BLaER1 (cell line): ENCODE data around the gene DIP2A.

Experiments
- H3K27ac ChIP-seq: shearing (Covaris generic); formaldehyde crosslinking; 2 replicates; pipeline ENCODE4 v1.8.1; 2022
- H3K27me3 ChIP-seq: shearing (Covaris generic); formaldehyde crosslinking; 2 replicates; pipeline ENCODE4 v1.8.1; 2022
- H3K36me3 ChIP-seq: shearing (Covaris generic); formaldehyde crosslinking; 2 replicates; pipeline ENCODE4 v1.8.1; 2022
- H3K4me1 ChIP-seq: shearing (Covaris generic); formaldehyde crosslinking; 2 replicates; pipeline ENCODE4 v1.8.1; 2022
- H3K4me2 ChIP-seq: shearing (Covaris generic); formaldehyde crosslinking; 2 replicates; pipeline ENCODE4 v1.8.1; 2022
- H3K4me3 ChIP-seq: shearing (Covaris generic); formaldehyde crosslinking; 2 replicates; pipeline ENCODE4 v1.8.1; 2022
- H3K9ac ChIP-seq: shearing (Covaris generic); formaldehyde crosslinking; 2 replicates; pipeline ENCODE4 v1.8.1; 2022
- H3K9me3 ChIP-seq: shearing (Covaris generic); formaldehyde crosslinking; 2 replicates; pipeline ENCODE4 v1.8.1; 2022
- H4K20me1 ChIP-seq: shearing (Covaris generic); formaldehyde crosslinking; 2 replicates; pipeline ENCODE4 v1.8.1; 2022
- Cebpa-rat ChIP-seq: shearing (Covaris generic); IDR thresholded peaks from 2 replicates; pipeline ENCODE4 v1.8.1; 2022

The DIP2A gene

GRCh38 chr21:46458315-46459023 lies at the start of gene DIP2A:
DIP2A (plus strand) TSS chr21:46458891; CDS start chr21:46459132, 241 bp downstream.
- Histone ChIP-seq H3K9me3 (no peaks in the 10 kb centered on the region), H3K9ac (peak within 1 kb of the TSS; percentile 89), H4K20me1 (peaks cover 35% of the 10 kb centered on the region), H3K27ac (peak within 1 kb of the TSS; percentile 91), H3K36me3 (peaks cover 42% of the 10 kb centered on the region), H3K27me3 (no peaks in the 10 kb centered on the region), H3K4me1 (peaks cover 31% of the 10 kb centered on the region), H3K4me3 (peak within 1 kb of the TSS; percentile 84), H3K4me2 (peak within 1 kb of the TSS; percentile 94)
- no peak for TF ChIP-seq Cebpa-rat

GRCh38 chr21:46409641-46410406 lies 48.9 kb upstream of the DIP2A start:
- H3K9me3 ChIP-seq, result no peaks in the 10 kb centered on the region
- H3K4me1 ChIP-seq, result peaks cover 17% of the 10 kb centered on the region
- no peaks in the 10 kb centered on the region for H4K20me1 ChIP-seq
- no peak overlapping the region for H3K4me2 ChIP-seq
- H3K4me3 ChIP-seq, result no peak overlapping the region
- H3K36me3 ChIP-seq, result peaks cover 59% of the 10 kb centered on the region
- no peak for TF ChIP-seq Cebpa-rat
- H3K9ac ChIP-seq, result no peak overlapping the region
- no peak overlapping the region for H3K27ac ChIP-seq
- no peaks in the 10 kb centered on the region for H3K27me3 ChIP-seq

DNA sequence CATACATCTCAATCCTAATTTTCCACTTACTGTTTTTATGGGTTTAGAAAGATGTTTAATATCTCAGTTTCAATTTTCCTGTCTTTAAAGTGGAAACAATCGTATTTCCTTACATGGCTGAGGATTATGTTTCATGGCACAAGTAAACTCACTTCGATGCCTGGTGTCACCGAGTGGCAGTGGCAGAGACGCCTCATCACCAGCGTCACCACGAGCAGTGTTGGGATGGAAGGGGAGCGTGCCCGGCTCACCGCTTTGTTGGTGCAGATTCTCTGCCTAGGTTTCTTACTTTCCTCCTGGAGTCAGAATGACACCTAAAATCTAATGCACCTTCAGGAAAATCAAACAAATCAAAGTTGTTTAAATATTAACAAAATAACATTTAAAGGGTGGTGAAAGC lies 48.2 kb upstream of the DIP2A start:
- peaks cover 59% of the 10 kb centered on the region for H3K36me3 ChIP-seq
- H3K9me3 ChIP-seq, result no peaks in the 10 kb centered on the region
- no peak overlapping the region for H3K9ac ChIP-seq
- no peak overlapping the region for H3K4me3 ChIP-seq
- no peak overlapping the region for H3K27ac ChIP-seq
- H3K27me3 ChIP-seq, result no peaks in the 10 kb centered on the region
- TF ChIP-seq Cebpa-rat, result no peak
- H4K20me1 ChIP-seq, result no peaks in the 10 kb centered on the region
- peaks cover 17% of the 10 kb centered on the region for H3K4me1 ChIP-seq
- no peak overlapping the region for H3K4me2 ChIP-seq

DNA sequence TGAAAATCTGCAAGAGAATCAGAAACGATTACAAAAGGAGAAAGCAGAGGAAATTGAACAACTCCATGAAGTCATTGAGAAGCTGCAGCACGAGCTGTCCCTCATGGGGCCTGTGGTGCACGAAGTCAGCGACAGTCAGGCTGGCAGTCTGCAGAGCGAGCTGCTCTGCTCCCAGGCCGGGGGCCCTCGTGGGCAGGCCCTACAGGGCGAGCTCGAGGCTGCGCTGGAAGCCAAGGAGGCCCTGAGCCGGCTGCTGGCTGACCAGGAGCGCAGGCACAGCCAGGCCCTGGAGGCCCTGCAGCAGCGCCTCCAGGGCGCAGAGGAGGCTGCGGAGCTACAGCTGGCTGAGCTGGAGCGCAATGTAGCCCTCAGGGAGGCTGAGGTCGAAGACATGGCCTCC lies 47.5 kb upstream of the DIP2A start:
- no peaks in the 10 kb centered on the region for H4K20me1 ChIP-seq
- H3K4me3 ChIP-seq, result no peak overlapping the region
- TF ChIP-seq Cebpa-rat, result no peak
- H3K27ac ChIP-seq, result no peak overlapping the region
- no peaks in the 10 kb centered on the region for H3K9me3 ChIP-seq
- H3K4me2 ChIP-seq, result no peak overlapping the region
- H3K4me1 ChIP-seq, result peaks cover 18% of the 10 kb centered on the region
- H3K27me3 ChIP-seq, result no peaks in the 10 kb centered on the region
- H3K9ac ChIP-seq, result no peak overlapping the region
- peaks cover 66% of the 10 kb centered on the region for H3K36me3 ChIP-seq

GRCh38 chr21:46411691-46412090 lies 47.0 kb upstream of the DIP2A start:
- Histone ChIP-seq H3K4me2 (no peak overlapping the region), H3K9me3 (no peaks in the 10 kb centered on the region), H3K27ac (no peak overlapping the region), H4K20me1 (no peaks in the 10 kb centered on the region), H3K4me1 (peaks cover 22% of the 10 kb centered on the region), H3K4me3 (no peak overlapping the region), H3K36me3 (peaks cover 71% of the 10 kb centered on the region), H3K9ac (no peak overlapping the region), H3K27me3 (no peaks in the 10 kb centered on the region)
- no peak for TF ChIP-seq Cebpa-rat

DNA sequence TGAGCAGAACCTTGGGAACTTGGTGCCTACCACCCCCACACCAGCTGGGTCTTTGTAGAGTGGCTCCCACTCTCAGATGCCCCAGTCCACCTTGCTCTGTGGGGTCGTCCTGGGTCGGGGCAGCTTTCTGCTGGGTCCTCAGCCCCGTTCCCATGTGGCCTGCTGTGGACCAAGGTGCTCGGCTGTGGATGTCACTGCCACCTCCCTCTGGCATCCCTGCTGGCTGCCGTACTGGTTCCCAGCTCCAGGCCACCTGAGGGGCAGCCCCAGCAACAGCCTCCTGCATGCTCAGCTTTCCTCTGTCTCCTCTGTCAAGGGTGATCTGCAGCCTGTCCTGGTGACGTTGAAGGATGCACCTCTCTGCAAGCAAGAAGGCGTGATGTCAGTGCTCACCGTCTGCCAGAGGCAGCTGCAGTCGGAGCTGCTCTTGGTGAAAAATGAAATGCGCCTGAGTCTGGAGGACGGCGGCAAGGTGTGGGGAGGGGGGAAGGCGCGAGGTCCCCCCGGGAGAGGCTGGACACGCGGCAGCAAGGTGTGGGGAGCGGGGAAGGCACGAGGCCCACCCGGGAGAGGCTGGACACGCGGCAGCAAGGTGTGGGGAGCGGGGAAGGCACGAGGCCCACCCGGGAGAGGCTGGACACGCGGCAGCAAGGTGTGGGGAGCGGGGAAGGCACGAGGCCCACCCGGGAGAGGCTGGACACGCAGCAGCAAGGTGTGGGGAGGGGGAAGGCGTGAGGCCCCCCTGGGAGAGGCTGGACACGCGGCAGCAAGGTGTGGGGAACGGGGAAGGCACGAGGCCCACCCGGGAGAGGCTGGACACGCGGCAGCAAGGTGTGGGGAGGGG lies 45.9 kb upstream of the DIP2A start:
- no peak overlapping the region for H3K9ac ChIP-seq
- H3K27me3 ChIP-seq, result no peaks in the 10 kb centered on the region
- peaks cover 28% of the 10 kb centered on the region for H3K4me1 ChIP-seq
- H3K9me3 ChIP-seq, result no peaks in the 10 kb centered on the region
- no peak overlapping the region for H3K27ac ChIP-seq
- TF ChIP-seq Cebpa-rat, result no peak
- peaks cover 73% of the 10 kb centered on the region for H3K36me3 ChIP-seq
- no peaks in the 10 kb centered on the region for H4K20me1 ChIP-seq
- H3K4me3 ChIP-seq, result no peak overlapping the region
- H3K4me2 ChIP-seq, result no peak overlapping the region

- no peaks in the 10 kb centered on the region for H3K27me3 ChIP-seq
- H3K4me1 ChIP-seq, result peaks cover 23% of the 10 kb centered on the region
- H3K27ac ChIP-seq, result no peak overlapping the region
- TF ChIP-seq Cebpa-rat, result no peak
- no peak overlapping the region for H3K9ac ChIP-seq
- H3K36me3 ChIP-seq, result peaks cover 76% of the 10 kb centered on the region
- no peaks in the 10 kb centered on the region for H4K20me1 ChIP-seq
- no peaks in the 10 kb centered on the region for H3K9me3 ChIP-seq
- no peak overlapping the region for H3K4me2 ChIP-seq
- no peak overlapping the region for H3K4me3 ChIP-seq
These were observed 45.4 kb upstream of the DIP2A start for GRCh38 chr21:46413365-46413696.

- H3K4me1 ChIP-seq, result peaks cover 32% of the 10 kb centered on the region
- H4K20me1 ChIP-seq, result no peaks in the 10 kb centered on the region
- no peak overlapping the region for H3K4me3 ChIP-seq
- H3K27me3 ChIP-seq, result no peaks in the 10 kb centered on the region
- no peaks in the 10 kb centered on the region for H3K9me3 ChIP-seq
- no peak overlapping the region for H3K9ac ChIP-seq
- H3K27ac ChIP-seq, result no peak overlapping the region
- H3K4me2 ChIP-seq, result no peak overlapping the region
- peaks cover 78% of the 10 kb centered on the region for H3K36me3 ChIP-seq
- no peak for TF ChIP-seq Cebpa-rat
These were observed 43.8 kb upstream of the DIP2A start for GRCh38 chr21:46414965-46415275.

DNA sequence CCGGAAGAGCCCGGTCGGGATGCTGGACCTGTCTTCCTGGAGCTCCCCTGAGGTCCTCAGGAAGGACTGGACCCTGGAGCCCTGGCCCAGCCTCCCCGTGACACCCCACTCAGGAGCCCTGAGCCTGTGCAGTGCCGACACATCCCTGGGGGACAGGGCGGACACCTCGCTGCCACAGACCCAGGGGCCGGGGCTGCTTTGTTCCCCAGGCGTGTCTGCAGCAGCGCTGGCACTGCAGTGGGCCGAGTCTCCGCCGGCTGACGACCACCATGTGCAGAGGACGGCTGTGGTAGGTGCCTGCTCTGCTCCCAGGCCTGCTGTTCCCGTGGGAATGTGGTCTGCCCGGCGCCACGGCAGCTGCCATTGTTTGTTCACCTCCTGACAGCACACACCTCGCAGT lies 42.1 kb upstream of the DIP2A start:
- Histone ChIP-seq H3K9me3 (no peaks in the 10 kb centered on the region), H3K4me1 (peaks cover 48% of the 10 kb centered on the region), H3K36me3 (peaks cover 72% of the 10 kb centered on the region), H4K20me1 (no peaks in the 10 kb centered on the region), H3K4me3 (no peak overlapping the region), H3K27me3 (no peaks in the 10 kb centered on the region), H3K27ac (peak overlapping the region; percentile 64), H3K4me2 (peak overlapping the region; percentile 63), H3K9ac (0 out of 2 replicates have a peak overlapping the region, but pooled peaks have one; percentile 6)
- no peak for TF ChIP-seq Cebpa-rat
